Neutrophil (primary cell): ENCODE results near the gene CCT8.

Experiments used
- H3K27ac ChIP-seq: fragments of 200-600 bp; sonication (generic); 2 replicates; pipeline ENCODE4 v1.5.1; 2016; ENCODE audit warnings: mild to moderate bottlenecking, moderate library complexity
- H3K27me3 ChIP-seq: fragments of 200-600 bp; sonication (generic); 2 replicates; pipeline ENCODE4 v1.6.0; 2016; ENCODE audit warnings: mild to moderate bottlenecking
- H3K36me3 ChIP-seq: fragments of 200-600 bp; sonication (generic); 2 replicates; pipeline ENCODE4 v1.5.1; 2017
- H3K4me1 ChIP-seq, 2 experiments: fragments of 200-600 bp in 1 of 2; sonication (generic) in 1 of 2; 1 replicate in 1 of 2; 2 replicates in 1 of 2; pipeline versions ENCODE4 v1.5.1 to v1.6.1; 2013 to 2016; ENCODE audit warnings: low read depth in 1 of 2, low read length in 1 of 2, mild to moderate bottlenecking in 1 of 2, moderate library complexity in 1 of 2; ENCODE audit not compliant: control insufficient read depth in 1 of 2, insufficient read depth in 1 of 2
- H3K4me3 ChIP-seq, 2 experiments: fragments of 200-600 bp in 1 of 2; sonication (generic) in 1 of 2; 1 replicate in 1 of 2; 2 replicates in 1 of 2; pipeline ENCODE4 v1.5.1; 2013 to 2016; ENCODE audit warnings: low read depth in 1 of 2, low read length in 1 of 2, mild to moderate bottlenecking in 1 of 2, moderate library complexity in 1 of 2
- H3K9me3 ChIP-seq: fragments of 200-600 bp; sonication (generic); 2 replicates; pipeline ENCODE4 v1.5.1; 2016
- TF ChIP-seq, protein P1 (sequence below): fragments of 200-600 bp; sonication (generic); IDR thresholded peaks from 2 replicates; pipeline ENCODE4 v1.5.1; 2016; ENCODE audit warnings: antibody characterized with exemption

CCT8 gene

GRCh38 chr21:29092102-29092959 is 18.9 kb upstream of the CCT8 start:
- H3K36me3 ChIP-seq: no peaks in the 10 kb centered on the region
- H3K27me3 ChIP-seq: no peaks in the 10 kb centered on the region
- TF ChIP-seq, protein P1, sequence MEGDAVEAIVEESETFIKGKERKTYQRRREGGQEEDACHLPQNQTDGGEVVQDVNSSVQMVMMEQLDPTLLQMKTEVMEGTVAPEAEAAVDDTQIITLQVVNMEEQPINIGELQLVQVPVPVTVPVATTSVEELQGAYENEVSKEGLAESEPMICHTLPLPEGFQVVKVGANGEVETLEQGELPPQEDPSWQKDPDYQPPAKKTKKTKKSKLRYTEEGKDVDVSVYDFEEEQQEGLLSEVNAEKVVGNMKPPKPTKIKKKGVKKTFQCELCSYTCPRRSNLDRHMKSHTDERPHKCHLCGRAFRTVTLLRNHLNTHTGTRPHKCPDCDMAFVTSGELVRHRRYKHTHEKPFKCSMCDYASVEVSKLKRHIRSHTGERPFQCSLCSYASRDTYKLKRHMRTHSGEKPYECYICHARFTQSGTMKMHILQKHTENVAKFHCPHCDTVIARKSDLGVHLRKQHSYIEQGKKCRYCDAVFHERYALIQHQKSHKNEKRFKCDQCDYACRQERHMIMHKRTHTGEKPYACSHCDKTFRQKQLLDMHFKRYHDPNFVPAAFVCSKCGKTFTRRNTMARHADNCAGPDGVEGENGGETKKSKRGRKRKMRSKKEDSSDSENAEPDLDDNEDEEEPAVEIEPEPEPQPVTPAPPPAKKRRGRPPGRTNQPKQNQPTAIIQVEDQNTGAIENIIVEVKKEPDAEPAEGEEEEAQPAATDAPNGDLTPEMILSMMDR: no peak
- peaks cover 35 to 36% of the 10 kb centered on the region in 2 experiments for H3K4me1 ChIP-seq
- no peaks in the 10 kb centered on the region for H3K9me3 ChIP-seq
- H3K4me3 ChIP-seq: no peak overlapping the region
- H3K27ac ChIP-seq: peak overlapping the region; percentile 37

DNA sequence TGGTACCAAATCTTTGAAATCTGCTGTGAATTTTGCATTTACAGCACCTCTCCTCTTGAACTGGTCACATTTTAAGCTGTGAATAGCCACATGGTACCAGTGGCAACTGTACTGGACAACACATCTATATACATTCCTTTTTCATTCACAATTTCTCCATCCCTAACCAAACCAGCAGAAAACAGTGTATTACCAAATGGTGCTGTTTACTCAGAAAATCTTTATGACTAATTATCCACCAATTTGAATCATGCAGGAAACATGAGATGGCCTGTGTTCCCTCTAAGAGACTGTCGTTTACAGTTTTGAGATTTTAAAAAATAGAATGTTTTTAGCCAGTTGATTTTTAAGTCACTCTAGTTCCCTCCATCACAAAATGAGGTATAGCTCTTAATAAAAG is 17.6 kb upstream of the CCT8 start:
- no peaks in the 10 kb centered on the region for H3K27me3 ChIP-seq
- no peaks in the 10 kb centered on the region for H3K9me3 ChIP-seq
- TF ChIP-seq, protein P1: no peak
- H3K4me1 ChIP-seq: peaks cover 22 to 23% of the 10 kb centered on the region in 2 experiments
- no peak overlapping the region for H3K4me3 ChIP-seq
- no peaks in the 10 kb centered on the region for H3K36me3 ChIP-seq
- no peak overlapping the region for H3K27ac ChIP-seq

DNA sequence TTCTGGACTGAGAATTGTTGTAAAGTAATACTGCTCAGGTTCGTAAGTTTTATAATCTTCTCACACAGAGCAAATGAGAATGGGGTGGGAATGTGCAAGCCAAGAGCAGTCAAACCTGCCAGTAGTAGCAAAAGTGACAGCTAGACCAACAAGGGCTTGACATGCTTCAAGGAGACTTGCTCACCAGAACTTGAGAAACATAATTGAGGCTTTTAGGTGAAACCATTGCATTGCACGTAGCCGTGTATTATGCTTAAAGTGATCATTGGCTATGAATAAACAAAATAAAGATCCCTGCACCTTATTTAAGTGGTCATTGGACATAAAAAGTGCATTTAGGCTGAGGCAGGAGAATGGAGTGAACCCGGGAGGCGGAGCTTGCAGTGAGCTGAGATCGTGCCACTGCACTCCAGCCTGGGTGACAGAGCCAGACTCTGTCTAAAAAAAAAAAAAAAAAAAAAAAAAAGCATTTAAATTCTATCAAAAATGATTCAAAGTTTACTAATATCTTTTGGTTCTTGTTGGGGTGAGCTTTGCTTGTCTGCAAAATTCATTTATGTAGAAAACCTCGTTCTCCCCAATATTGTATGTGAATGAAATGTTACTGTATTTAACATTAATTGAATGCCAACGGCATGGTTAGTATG is 11.8 kb upstream of the CCT8 start:
- Histone ChIP-seq H3K36me3 (no peaks in the 10 kb centered on the region), H3K27ac (no peak overlapping the region), H3K4me3 (no peak overlapping the region), H3K27me3 (no peaks in the 10 kb centered on the region), H3K4me1 (peaks cover 10 to 23% of the 10 kb centered on the region in 2 experiments), H3K9me3 (no peaks in the 10 kb centered on the region)
- TF ChIP-seq, protein P1: no peak

- H3K9me3 ChIP-seq: no peaks in the 10 kb centered on the region
- no peak overlapping the region for H3K27ac ChIP-seq
- no peaks in the 10 kb centered on the region for H3K36me3 ChIP-seq
- H3K27me3 ChIP-seq: no peaks in the 10 kb centered on the region
- H3K4me1 ChIP-seq: peaks cover 10 to 24% of the 10 kb centered on the region in 2 experiments
- no peak overlapping the region for H3K4me3 ChIP-seq
- TF ChIP-seq, protein P1: no peak
Measured at GRCh38 chr21:29084372-29084771, 10.9 kb upstream of the CCT8 start.

GRCh38 chr21:29083306-29083705 is 9.9 kb upstream of the CCT8 start:
- Histone ChIP-seq H3K27me3 (no peaks in the 10 kb centered on the region), H3K4me1 (peaks cover 21 to 33% of the 10 kb centered on the region in 2 experiments), H3K9me3 (no peaks in the 10 kb centered on the region), H3K36me3 (no peaks in the 10 kb centered on the region), H3K4me3 (no peak overlapping the region), H3K27ac (no peak overlapping the region)
- TF ChIP-seq, protein P1: no peak
